ENCODE results near the gene GBX1.

DNA sequence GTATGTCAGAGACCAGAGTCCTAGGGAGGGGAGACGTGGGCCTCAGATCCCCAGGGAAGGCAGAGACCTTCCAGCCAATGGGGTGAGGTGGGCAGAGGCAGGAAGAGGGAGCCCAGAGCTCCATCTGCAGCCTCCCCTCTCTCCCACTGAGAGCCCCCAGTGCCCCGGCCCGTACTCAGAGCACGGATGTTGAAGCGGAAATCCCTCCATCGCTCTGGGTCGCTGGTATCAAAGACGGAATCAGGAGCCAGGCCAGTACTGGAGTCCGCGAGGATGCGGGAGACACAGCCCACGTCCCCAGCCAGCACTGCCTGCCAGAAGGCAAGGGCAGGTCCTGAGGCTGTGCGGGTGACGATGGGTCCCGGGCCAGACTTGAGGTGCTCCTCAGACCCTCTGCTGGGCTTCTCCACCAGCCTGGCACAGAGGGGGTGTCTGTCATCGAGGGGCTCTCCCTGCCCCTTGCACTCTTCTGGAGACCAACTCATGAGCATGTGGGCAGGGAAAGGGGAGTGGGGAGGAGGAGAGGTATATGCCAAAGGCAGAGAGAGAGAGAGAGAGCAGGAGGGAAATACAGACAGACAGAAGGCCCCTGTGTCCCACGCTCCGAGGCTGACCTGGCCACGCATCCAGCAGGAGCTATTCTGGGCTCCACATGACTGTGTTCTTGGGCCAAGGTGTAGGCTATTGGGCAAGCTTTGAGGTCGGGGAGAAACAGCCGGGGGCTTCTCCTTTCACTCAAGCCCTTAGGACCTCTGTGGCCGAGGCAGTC is 19.3 kb upstream of the GBX1 start, which contains the start of gene ASB10:
- TF ChIP-seq, protein P1, sequence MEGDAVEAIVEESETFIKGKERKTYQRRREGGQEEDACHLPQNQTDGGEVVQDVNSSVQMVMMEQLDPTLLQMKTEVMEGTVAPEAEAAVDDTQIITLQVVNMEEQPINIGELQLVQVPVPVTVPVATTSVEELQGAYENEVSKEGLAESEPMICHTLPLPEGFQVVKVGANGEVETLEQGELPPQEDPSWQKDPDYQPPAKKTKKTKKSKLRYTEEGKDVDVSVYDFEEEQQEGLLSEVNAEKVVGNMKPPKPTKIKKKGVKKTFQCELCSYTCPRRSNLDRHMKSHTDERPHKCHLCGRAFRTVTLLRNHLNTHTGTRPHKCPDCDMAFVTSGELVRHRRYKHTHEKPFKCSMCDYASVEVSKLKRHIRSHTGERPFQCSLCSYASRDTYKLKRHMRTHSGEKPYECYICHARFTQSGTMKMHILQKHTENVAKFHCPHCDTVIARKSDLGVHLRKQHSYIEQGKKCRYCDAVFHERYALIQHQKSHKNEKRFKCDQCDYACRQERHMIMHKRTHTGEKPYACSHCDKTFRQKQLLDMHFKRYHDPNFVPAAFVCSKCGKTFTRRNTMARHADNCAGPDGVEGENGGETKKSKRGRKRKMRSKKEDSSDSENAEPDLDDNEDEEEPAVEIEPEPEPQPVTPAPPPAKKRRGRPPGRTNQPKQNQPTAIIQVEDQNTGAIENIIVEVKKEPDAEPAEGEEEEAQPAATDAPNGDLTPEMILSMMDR (IDR thresholded peaks at IDR 0.05), result no peak
- TF ChIP-seq POLR2A (IDR thresholded peaks at IDR 0.05), result no peak

All from adrenal gland (tissue), 5 donors.